H4 (cell line): ENCODE measurements around the gene MMS19. TPM values are rescaled to one million over a fixed set of nuclear protein-coding genes. Genes with fewer than 3 reads are reported as not detected.
"Not testable (repeated sequence)": the region's sequence is repeated elsewhere in the genome, so short reads cannot be mapped to it uniquely, and the experiment has no call there.

Experiments
- DNase-seq: peaks from one replicate; pipeline ENCODE4 v3.0.0-alpha.2; 2015; ENCODE audit warnings: low spot score
- total RNA-seq: library from RNA; depleted of rRNA; stranded (reverse); fragments of >200 nt; shearing (Covaris generic); gene quantifications from 2 replicates; pipeline ENCODE4 v1.2.3, GENCODE V29; 2014; rRNA removed

The MMS19 gene
- total RNA-seq, 1 experiment from 2014 or later = 94.0 TPM

DNA sequence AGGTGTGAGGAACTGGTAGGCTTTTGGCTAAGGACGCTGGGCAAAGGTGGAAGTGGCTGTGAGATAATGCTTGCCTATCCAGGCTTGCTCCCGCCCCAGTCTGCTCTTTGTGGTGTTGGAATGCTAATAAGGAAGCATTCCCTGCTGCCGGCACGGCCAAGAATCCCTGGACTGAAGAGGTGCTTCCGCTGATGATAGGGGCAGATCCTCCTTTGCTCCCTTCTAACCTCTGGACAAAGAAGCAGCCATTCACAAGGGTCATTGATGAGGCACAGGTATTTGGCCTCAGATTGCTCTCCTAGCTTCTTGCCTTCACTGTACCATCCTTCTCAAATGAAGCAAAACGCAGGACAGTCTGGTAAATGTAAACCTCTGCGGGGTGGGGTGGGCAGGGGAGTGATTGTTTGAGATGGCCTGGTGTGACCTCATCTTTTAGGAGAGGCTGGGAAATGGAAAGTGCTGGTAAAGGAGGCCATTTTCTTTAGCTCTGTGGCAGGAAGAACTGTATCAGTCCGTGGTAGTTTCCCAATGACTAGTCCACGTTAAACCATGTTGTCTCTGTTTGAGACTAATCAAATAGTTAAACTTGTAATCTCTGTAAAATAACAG, 70.5 kb downstream of the MMS19 start:
- no peak for DNase-seq

- DNase-seq = no peak
These were observed 71.2 kb downstream of the MMS19 start for GRCh38 chr10:97426776-97427570.

- DNase-seq = peak; percentile 94
These were observed 72.1 kb downstream of the MMS19 start, which contains the start of gene PGAM1 for GRCh38 chr10:97425964-97426775. PGAM1 (plus strand) TSS chr10:97426191; CDS start chr10:97426308, 117 bp downstream.

DNA sequence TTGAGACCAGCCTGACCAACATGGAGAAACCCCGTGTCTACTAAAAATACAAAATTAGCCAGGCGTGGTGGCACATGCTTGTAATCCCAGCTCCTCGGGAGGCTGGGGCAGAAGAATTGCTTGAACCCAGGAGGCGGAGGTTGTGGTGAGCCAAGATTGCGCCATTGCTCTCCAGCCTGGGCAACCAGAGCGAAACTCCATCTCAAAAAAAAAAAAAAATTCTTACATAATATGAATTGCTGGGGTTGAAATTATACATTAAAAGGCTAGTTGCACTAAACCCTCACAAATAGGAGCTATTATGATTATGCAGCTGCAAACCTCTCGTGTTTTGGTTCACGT, 74.5 kb downstream of the MMS19 start:
- not testable (repeated sequence) for DNase-seq

- DNase-seq = no peak
These were observed 81.7 kb downstream of the MMS19 start for GRCh38 chr10:97416565-97416964.

DNA sequence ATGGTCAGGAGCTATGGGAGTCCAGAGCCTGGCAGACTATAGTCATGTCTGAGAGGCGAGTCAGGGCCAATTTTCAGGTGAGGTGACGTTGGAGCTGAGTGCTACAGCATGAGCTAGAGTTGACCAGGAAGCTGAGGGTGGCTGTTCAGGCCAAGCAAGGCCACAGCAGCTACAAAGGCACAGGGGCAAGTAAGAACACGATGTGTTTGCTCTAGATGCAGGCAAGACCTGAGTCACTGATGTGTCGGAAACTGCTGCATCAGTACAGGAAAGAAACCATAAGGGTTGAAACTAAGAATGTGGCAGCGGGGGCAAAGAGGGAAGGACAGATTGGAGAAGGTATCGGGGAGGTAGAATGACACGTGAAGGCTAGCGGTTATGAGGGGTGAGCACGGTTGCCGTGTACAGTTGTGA, 85.3 kb downstream of the MMS19 start:
- DNase-seq = no peak

GRCh38 chr10:97411406-97411805, 86.8 kb downstream of the MMS19 start:
- DNase-seq = no peak

- DNase-seq = no peak
These were observed 89.7 kb downstream of the MMS19 start for GRCh38 chr10:97408496-97408992.

Other genes with a start within 250 kb of the MMS19 start
- gene ARHGAP19, start 205.8 kb downstream of the MMS19 start, total RNA-seq = 9.5 and 10.6 TPM in 2 replicates
- 0.89 and 1.6 TPM in 2 replicates for gene FRAT1, start 179.2 kb downstream of the MMS19 start, total RNA-seq
- 6.2 and 11.0 TPM in 2 replicates for gene FRAT2, start 163.7 kb downstream of the MMS19 start, total RNA-seq
- gene RRP12, start 97.1 kb downstream of the MMS19 start, total RNA-seq = 14.4 and 17.9 TPM in 2 replicates
- 784 and 853 TPM in 2 replicates for gene PGAM1, start 72.2 kb downstream of the MMS19 start, total RNA-seq
- 75.0 and 87.7 TPM in 2 replicates for gene EXOSC1, start 52.4 kb downstream of the MMS19 start, total RNA-seq
- 38.5 and 49.4 TPM in 2 replicates for gene ZDHHC16, start 52.2 kb downstream of the MMS19 start, total RNA-seq
- 9.6 and 10.6 TPM in 2 replicates for gene UBTD1, start 502 bp upstream of the MMS19 start, total RNA-seq
- gene ANKRD2, start 74.4 kb upstream of the MMS19 start, total RNA-seq = 0.15 TPM in 1 of 2 replicates, not detected in the other
- 0.97 and 1.3 TPM in 2 replicates for gene HOGA1, start 86.0 kb upstream of the MMS19 start, total RNA-seq
- not detected in 2 replicates for gene C10orf62, start 91.3 kb upstream of the MMS19 start, total RNA-seq
- gene MORN4, start 135.1 kb upstream of the MMS19 start, total RNA-seq = 4.2 and 5.6 TPM in 2 replicates
- gene PI4K2A, start 142.2 kb upstream of the MMS19 start, total RNA-seq = 10.8 and 10.9 TPM in 2 replicates
- gene AVPI1, start 188.8 kb upstream of the MMS19 start, total RNA-seq = 26.8 and 32.1 TPM in 2 replicates
- 33.4 and 46.1 TPM in 2 replicates for gene MARVELD1, start 215.3 kb upstream of the MMS19 start, total RNA-seq
- 10.2 and 13.1 TPM in 2 replicates for gene ZFYVE27, start 238.7 kb upstream of the MMS19 start, total RNA-seq